Fibroblast of the aortic adventitia (primary cell): ENCODE measurements around the gene MMP17. TPM values are rescaled to one million over a fixed set of nuclear protein-coding genes. Genes with fewer than 3 reads are reported as not detected.
A peak's percentile ranks its signal among the peaks of the same experiment; 100 is the strongest.

Source experiments
- DNase-seq: peaks from one replicate; pipeline ENCODE4 v3.0.0-alpha.2; 2010; ENCODE audit warnings: low read depth
- H3K4me3 ChIP-seq: 2 replicates; pipeline ENCODE4 v1.5.1; 2011; ENCODE audit warnings: low read depth, mild to moderate bottlenecking, control low read depth, low read length, moderate library complexity
- CTCF ChIP-seq: IDR thresholded peaks from 2 replicates; pipeline ENCODE4 v1.5.1; 2011; ENCODE audit warnings: mild to moderate bottlenecking, low read length, control low read depth, inconsistent platforms; ENCODE audit not compliant: insufficient read depth
- total RNA-seq: library from RNA; depleted of rRNA; stranded (reverse); fragments of >200 nt; gene quantifications from 2 replicates; pipeline ENCODE4 v1.2.3, GENCODE V29; 2012; ENCODE audit warnings: low replicate concordance

The MMP17 gene
- total RNA-seq, 1 donor, result 5.6 TPM

- TF ChIP-seq CTCF, result no peak
- no peak overlapping the region for H3K4me3 ChIP-seq
- DNase-seq, result no peak
These were observed 64.8 kb downstream of the MMP17 start for GRCh38 chr12:131892711-131893604.

- no peak for DNase-seq
- no peak for TF ChIP-seq CTCF
- peak overlapping the region; percentile 35 for H3K4me3 ChIP-seq
These were observed 65.6 kb downstream of the MMP17 start for GRCh38 chr12:131893605-131894312.

GRCh38 chr12:131894313-131894860 is 66.2 kb downstream of the MMP17 start, which contains the start of gene ULK1:
TSS of gene ULK1 (plus strand) at chr12:131894622. CDS start at chr12:131895002, 380 bp downstream.
- H3K4me3 ChIP-seq, result peak within 1 kb of the TSS; percentile 81
- peak; percentile 82 for DNase-seq
- no peak for TF ChIP-seq CTCF

GRCh38 chr12:131894981-131895639 is 66.9 kb downstream of the MMP17 start:
- peak overlapping the region; percentile 81 for H3K4me3 ChIP-seq
- no peak for TF ChIP-seq CTCF
- no peak for DNase-seq

GRCh38 chr12:131895640-131896079 is 67.5 kb downstream of the MMP17 start:
- H3K4me3 ChIP-seq, result peak overlapping the region; percentile 81
- no peak for TF ChIP-seq CTCF
- peak; percentile 18 for DNase-seq

GRCh38 chr12:131896080-131896810 is 68.1 kb downstream of the MMP17 start:
- TF ChIP-seq CTCF, result no peak
- peak; percentile 89 for DNase-seq

More at GRCh38 chr12:131896080-131896810, 68.1 kb downstream of the MMP17 start:
- peak overlapping the region; percentile 81 for H3K4me3 ChIP-seq
